Hepatocyte (in vitro differentiated cells): ENCODE results near the gene AGXT. TPM values are rescaled to one million over a fixed set of nuclear protein-coding genes. Genes with fewer than 3 reads are reported as not detected.

Source experiments
- DNase-seq: peaks from one replicate; pipeline ENCODE4 v3.0.0-alpha.2; 2016; ENCODE audit warnings: low spot score
- H2AFZ ChIP-seq: fragments of 200-600 bp; sonication (generic); 2 replicates; pipeline ENCODE4 v1.6.0; 2016; ENCODE audit warnings: antibody characterized with exemption, mild to moderate bottlenecking
- H3K27ac ChIP-seq: fragments of 200-600 bp; sonication (generic); 2 replicates; pipeline ENCODE4 v1.5.1; 2016; ENCODE audit warnings: mild to moderate bottlenecking
- H3K27me3 ChIP-seq: fragments of 200-600 bp; sonication (generic); 2 replicates; pipeline ENCODE4 v1.6.1; 2016
- H3K36me3 ChIP-seq: fragments of 200-600 bp; sonication (generic); replicated peaks from 2 replicates; pipeline ENCODE4 v1.5.1; 2016; ENCODE audit warnings: low read depth; ENCODE audit not compliant: insufficient read depth
- H3K4me1 ChIP-seq: fragments of 200-600 bp; sonication (generic); 2 replicates; pipeline ENCODE4 v1.5.1; 2016; ENCODE audit warnings: mild to moderate bottlenecking, moderate library complexity; ENCODE audit not compliant: insufficient read depth
- H3K4me2 ChIP-seq: fragments of 200-600 bp; sonication (generic); 2 replicates; pipeline ENCODE4 v1.6.0; 2016
- H3K4me3 ChIP-seq: fragments of 200-600 bp; sonication (generic); 2 replicates; pipeline ENCODE4 v1.5.1; 2016; ENCODE audit warnings: mild to moderate bottlenecking
- H3K79me2 ChIP-seq: fragments of 200-600 bp; sonication (generic); 2 replicates; pipeline ENCODE4 v1.6.0; 2017; ENCODE audit warnings: mild to moderate bottlenecking
- H3K9me2 ChIP-seq: fragments of 200-600 bp; sonication (generic); replicated peaks from 2 replicates; pipeline ENCODE4 v1.6.0; 2017; ENCODE audit warnings: mild to moderate bottlenecking; ENCODE audit not compliant: insufficient read depth
- H3K9me3 ChIP-seq: fragments of 200-600 bp; sonication (generic); 2 replicates; pipeline ENCODE4 v1.5.1; 2016; ENCODE audit warnings: low read depth, mild to moderate bottlenecking
- H4K20me1 ChIP-seq: fragments of 200-600 bp; sonication (generic); 2 replicates; pipeline ENCODE4 v1.6.0; 2016; ENCODE audit warnings: mild to moderate bottlenecking; ENCODE audit not compliant: insufficient read depth, poor library complexity, severe bottlenecking
- EZH2 ChIP-seq: fragments of 200-600 bp; sonication (generic); IDR thresholded peaks from 2 replicates; pipeline ENCODE4 v1.6.1; 2016; ENCODE audit warnings: antibody characterized with exemption, mild to moderate bottlenecking, borderline replicate concordance
- EZH2phosphoT487 ChIP-seq: fragments of 200-600 bp; sonication (generic); IDR thresholded peaks from one replicate; pipeline ENCODE4 v1.6.1; 2018; ENCODE audit warnings: antibody characterized with exemption, mild to moderate bottlenecking, low read depth, moderate library complexity; ENCODE audit not compliant: unreplicated experiment, severe bottlenecking
- WGBS: methylation state at CpG from one replicate; pipeline ENCODE4 v1.1.6; 2016; ENCODE audit warnings: low lambda C conversion rate; ENCODE audit errors: missing lambda C conversion rate; 5-methylcytosine and 5-hydroxymethylcytosine counted together
- polyA plus RNA-seq: library from polyadenylated mRNA; unstranded; fragments of >200 nt; fragmentation: Nextera tagmentation; extraction: Ambion mirVana; gene quantifications from 2 replicates; pipeline ENCODE4 v1.2.1, GENCODE V29; 2016
- total RNA-seq: library from RNA; depleted of rRNA; stranded (reverse); fragments of >200 nt; gene quantifications from 2 replicates; pipeline ENCODE4 v1.2.3, GENCODE V29; 2014
- TF ChIP-seq, protein P1 (sequence below): fragments of 200-600 bp; sonication (generic); IDR thresholded peaks from 2 replicates; pipeline ENCODE4 v1.5.1; 2016; ENCODE audit warnings: antibody characterized with exemption, mild to moderate bottlenecking; ENCODE audit not compliant: poor library complexity

AGXT gene
- total and polyA plus RNA-seq, 2 experiments from 2014 or later = 90.8 to 169 TPM

DNA sequence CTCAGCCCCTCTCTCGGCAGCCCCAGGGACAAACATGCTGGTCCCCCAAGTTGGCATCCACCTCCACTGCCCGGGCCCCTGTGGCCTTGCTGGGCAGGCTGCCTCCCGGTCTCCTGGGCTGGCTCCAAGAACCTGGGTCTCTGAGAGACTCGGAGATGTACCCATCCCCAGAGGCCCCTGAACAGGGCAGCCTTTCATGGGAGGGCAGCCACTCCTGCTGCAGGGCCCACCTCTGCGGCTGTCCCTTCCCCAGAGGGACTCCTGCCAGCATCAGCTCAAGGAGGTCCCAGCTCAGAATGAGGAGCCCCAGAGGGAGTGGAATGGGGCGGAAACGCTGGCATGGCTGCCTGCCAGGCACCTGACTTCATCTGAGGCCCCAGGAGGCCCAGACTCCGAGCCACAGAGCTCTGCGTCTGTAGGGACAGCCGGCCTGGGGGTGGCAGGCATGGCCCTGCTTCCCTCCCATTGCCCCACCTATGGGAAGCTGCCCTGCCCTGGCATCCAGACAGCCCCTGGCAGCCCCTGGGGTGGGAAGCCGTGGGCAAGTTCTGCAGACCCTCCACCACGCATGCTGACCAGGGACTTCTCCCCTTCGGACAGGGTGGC, 36.7 kb downstream of the AGXT start:
- no peak overlapping the region for H3K27ac ChIP-seq
- no peaks in the 10 kb centered on the region for H3K4me1 ChIP-seq
- H4K20me1 ChIP-seq = no peaks in the 10 kb centered on the region
- DNase-seq = no peak
- TF ChIP-seq EZH2 (no peak), EZH2phosphoT487 (no peak)
- TF ChIP-seq, protein P1, sequence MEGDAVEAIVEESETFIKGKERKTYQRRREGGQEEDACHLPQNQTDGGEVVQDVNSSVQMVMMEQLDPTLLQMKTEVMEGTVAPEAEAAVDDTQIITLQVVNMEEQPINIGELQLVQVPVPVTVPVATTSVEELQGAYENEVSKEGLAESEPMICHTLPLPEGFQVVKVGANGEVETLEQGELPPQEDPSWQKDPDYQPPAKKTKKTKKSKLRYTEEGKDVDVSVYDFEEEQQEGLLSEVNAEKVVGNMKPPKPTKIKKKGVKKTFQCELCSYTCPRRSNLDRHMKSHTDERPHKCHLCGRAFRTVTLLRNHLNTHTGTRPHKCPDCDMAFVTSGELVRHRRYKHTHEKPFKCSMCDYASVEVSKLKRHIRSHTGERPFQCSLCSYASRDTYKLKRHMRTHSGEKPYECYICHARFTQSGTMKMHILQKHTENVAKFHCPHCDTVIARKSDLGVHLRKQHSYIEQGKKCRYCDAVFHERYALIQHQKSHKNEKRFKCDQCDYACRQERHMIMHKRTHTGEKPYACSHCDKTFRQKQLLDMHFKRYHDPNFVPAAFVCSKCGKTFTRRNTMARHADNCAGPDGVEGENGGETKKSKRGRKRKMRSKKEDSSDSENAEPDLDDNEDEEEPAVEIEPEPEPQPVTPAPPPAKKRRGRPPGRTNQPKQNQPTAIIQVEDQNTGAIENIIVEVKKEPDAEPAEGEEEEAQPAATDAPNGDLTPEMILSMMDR = no peak
- no peak overlapping the region for H2AFZ ChIP-seq
- no peaks in the 10 kb centered on the region for H3K36me3 ChIP-seq
- no peaks in the 10 kb centered on the region for H3K9me3 ChIP-seq
- no peak overlapping the region for H3K4me2 ChIP-seq
- peaks cover 4% of the 10 kb centered on the region for H3K27me3 ChIP-seq
- WGBS = 88% methylated on average over 13 of the region's 13 CpGs
- H3K9me2 ChIP-seq = no peaks in the 10 kb centered on the region
- H3K79me2 ChIP-seq = no peaks in the 10 kb centered on the region
- no peak overlapping the region for H3K4me3 ChIP-seq

DNA sequence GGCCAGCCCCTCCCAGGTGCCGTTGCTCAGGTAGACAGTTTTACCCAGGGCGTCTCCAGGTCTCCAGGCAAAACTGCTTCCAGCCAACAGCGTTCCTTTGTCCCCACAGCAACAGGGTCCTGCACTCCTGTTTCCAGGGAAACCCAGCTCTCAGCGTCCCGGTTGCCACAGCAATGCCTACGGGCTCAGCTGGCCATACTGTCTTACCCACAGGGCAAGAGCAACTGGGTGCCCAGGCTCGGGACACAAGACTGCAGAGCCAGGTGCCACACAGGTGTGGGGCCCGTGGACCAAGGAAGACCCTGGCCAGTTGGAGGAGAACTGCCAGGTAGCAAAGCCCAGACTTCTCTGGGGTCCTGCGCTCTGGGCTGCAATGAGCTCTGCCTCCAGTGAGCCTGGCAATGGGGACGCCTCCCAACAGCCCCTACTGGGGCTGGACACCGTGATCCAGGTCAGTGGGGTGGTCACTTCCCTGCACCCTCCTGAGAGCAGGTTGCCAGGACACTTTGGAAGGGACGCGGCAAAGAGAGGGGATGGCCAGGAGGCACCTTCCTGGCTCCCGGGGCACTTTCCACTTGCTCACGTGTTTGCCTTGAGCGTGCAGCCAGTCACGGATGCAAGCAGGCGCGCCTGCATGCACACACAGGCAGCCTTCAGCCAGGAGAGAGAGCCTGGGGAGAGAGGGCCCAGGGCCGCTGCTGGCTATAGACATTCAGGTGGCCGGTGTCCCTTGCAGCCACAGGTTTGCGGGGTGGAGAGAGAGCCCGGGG, 37.7 kb downstream of the AGXT start, which contains the start of gene CROCC2:
Gene CROCC2 (plus strand): TSS at position 196 of the 770 bp plus-strand sequence. CDS start 178 bp downstream, at position 374.
- H3K36me3 ChIP-seq = no peaks in the 10 kb centered on the region
- no peak for DNase-seq
- H2AFZ ChIP-seq = no peak within 1 kb of the TSS
- no peaks in the 10 kb centered on the region for H3K4me1 ChIP-seq
- H3K9me2 ChIP-seq = no peaks in the 10 kb centered on the region
- no peak within 1 kb of the TSS for H3K27ac ChIP-seq
- WGBS = 76% methylated on average over 22 of the region's 23 CpGs
- H3K27me3 ChIP-seq = peaks cover 4% of the 10 kb centered on the region
- no peak within 1 kb of the TSS for H3K4me2 ChIP-seq
- no peak for TF ChIP-seq EZH2phosphoT487
- TF ChIP-seq, protein P1 = no peak
- TF ChIP-seq EZH2 = no peak
- H4K20me1 ChIP-seq = no peaks in the 10 kb centered on the region
- H3K4me3 ChIP-seq = no peak within 1 kb of the TSS
- no peaks in the 10 kb centered on the region for H3K9me3 ChIP-seq
- no peaks in the 10 kb centered on the region for H3K79me2 ChIP-seq

DNA sequence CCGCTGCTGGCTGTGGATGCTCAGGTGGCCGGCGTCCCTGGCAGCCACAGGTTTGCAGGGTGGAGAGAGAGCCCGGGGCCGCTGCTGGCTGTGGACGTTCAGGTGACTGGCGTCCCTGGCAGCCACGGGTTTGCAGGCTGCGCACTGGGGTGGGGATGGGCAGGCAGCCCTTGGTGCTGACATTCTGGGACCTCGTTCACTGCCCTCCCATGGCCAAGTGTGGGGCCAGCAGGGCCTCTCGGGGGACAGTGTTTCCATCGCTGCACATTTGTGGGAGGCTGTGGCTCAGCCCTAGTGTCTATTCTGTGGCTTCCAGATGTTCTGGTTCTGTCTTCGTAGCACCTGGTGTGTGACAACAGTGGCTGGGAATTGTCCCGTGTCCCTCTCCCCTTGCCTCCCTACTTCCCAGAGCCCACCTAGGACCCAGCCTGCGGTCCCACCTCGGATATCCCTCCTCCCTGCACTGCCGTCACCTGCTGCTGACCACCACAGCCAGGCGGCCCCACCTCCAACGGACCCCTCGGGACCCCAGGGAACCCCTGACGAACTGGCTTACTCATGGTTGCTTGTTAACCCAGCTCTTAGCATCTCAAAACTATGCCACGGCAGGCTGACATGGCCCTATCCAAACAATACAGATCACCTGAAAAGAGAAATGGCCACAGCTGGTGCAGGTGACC, 38.4 kb downstream of the AGXT start:
- WGBS = 89% methylated on average over 21 of the region's 22 CpGs
- H3K4me2 ChIP-seq = no peak overlapping the region
- H3K27ac ChIP-seq = no peak overlapping the region

More for the DNA sequence above, 38.4 kb downstream of the AGXT start:
- no peak for TF ChIP-seq EZH2
- no peak for TF ChIP-seq EZH2phosphoT487
- TF ChIP-seq, protein P1 = no peak
- no peaks in the 10 kb centered on the region for H3K9me2 ChIP-seq
- no peaks in the 10 kb centered on the region for H3K36me3 ChIP-seq
- H3K4me1 ChIP-seq = no peaks in the 10 kb centered on the region
- no peaks in the 10 kb centered on the region for H3K9me3 ChIP-seq
- H2AFZ ChIP-seq = no peak overlapping the region
- peaks cover 4% of the 10 kb centered on the region for H3K27me3 ChIP-seq
- H3K79me2 ChIP-seq = no peaks in the 10 kb centered on the region
- DNase-seq = no peak
- no peaks in the 10 kb centered on the region for H4K20me1 ChIP-seq
- no peak overlapping the region for H3K4me3 ChIP-seq
